ENCODE data around the gene RCN1. TPM values are rescaled to one million over a fixed set of nuclear protein-coding genes. Genes with fewer than 3 reads are reported as not detected.
"Not testable (repeated sequence)": the region's sequence is repeated elsewhere in the genome, so short reads cannot be mapped to it uniquely, and the experiment has no call there.

RCN1 gene
- total and polyA plus RNA-seq, 5 donors from 2014 or later, result 5.5 to 7.8 (median 5.8) TPM

DNA sequence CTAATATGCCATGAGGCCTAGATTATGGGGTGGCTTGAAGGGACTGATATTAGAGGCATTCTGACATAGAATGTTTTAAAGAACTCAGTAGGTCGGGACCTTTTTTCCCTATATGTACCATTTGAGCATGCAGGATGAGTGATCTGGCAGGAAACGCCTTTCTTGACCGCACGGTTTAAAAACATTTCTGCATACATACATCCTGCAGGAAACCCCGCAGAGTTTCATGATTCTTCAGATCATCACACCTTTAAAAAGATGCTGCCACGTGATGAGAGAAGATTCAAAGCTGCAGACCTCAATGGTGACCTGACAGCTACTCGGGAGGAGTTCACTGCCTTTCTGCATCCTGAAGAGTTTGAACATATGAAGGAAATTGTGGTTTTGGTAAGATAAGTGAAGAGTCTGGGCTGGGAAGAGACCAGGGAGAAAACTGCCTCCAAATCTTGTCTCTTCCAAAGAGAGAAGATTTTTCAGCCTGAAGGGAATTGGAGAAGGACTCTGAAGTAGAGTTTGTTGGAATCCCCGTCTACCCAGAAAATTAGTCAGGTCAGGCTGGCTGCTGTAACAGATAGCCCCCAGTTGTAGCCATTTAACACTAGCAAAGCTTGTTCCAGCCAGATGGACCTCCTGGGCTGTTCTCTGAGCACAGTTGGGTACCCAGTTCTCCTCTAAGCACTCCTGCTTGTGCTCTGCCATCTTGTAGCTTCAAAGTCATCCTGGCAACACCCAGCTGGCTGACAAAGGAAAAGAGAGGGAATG, 7.4 kb downstream of the RCN1 start:
- H3K9me3 Mint-ChIP-seq, result no peaks in the 10 kb centered on the region
- Histone ChIP-seq H3K36me3 (ENCODE audit: control insufficient read depth, insufficient read depth, low read length) (no peaks in the 10 kb centered on the region), H3K9me3 (ENCODE audit: control insufficient read depth in 2 of 2, low read length in 2 of 2) (no peaks in the 10 kb centered on the region), H3K4me3 (ENCODE audit: low read depth, low read length) (no peak overlapping the region), H3K4me1 (ENCODE audit: control insufficient read depth, insufficient read depth, low read length, poor library complexity, severe bottlenecking) (no peaks in the 10 kb centered on the region), H3K27me3 (ENCODE audit: control insufficient read depth, insufficient read depth, low read length) (no peaks in the 10 kb centered on the region), H3K27ac (ENCODE audit: insufficient read depth, low read length, poor library complexity, severe bottlenecking) (no peak overlapping the region)
- DNase-seq, result peak in 1 of 3 donors; percentile 41
- no peak overlapping the region for H3K27ac Mint-ChIP-seq
- peaks cover 0 to 15% (median 5%) of the 10 kb centered on the region in 4 donors for H3K4me1 Mint-ChIP-seq
- no peak overlapping the region for H3K4me3 Mint-ChIP-seq
- no peaks in the 10 kb centered on the region for H3K27me3 Mint-ChIP-seq
- H3K36me3 Mint-ChIP-seq, result peaks cover 35% of the 10 kb centered on the region
- no peak for ATAC-seq (ENCODE audit: low read depth in 2 of 2)

DNA sequence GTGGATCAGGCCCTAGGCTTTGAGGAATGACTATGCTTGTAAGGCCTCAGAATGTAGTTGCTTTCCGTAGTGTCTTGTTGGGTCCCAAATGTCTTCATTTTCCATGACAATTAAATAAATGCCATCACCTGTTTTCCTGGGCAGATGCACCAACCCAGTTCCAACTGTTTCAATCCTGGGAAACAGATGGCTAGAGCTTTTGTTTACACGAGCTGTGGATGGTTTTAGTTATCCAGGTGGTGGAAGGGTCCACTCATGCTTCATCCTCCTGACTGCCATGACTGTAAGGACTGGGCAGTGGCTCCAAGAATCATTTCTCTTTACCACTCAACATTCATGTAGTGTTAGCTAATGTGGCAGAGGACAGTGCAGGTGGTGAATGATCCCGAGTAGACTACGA, 8.6 kb downstream of the RCN1 start:
- Mint-ChIP-seq H3K27ac (no peak overlapping the region), H3K9me3 (no peaks in the 10 kb centered on the region)
- H3K36me3 ChIP-seq (ENCODE audit: control insufficient read depth, insufficient read depth, low read length), result no peaks in the 10 kb centered on the region

DNA sequence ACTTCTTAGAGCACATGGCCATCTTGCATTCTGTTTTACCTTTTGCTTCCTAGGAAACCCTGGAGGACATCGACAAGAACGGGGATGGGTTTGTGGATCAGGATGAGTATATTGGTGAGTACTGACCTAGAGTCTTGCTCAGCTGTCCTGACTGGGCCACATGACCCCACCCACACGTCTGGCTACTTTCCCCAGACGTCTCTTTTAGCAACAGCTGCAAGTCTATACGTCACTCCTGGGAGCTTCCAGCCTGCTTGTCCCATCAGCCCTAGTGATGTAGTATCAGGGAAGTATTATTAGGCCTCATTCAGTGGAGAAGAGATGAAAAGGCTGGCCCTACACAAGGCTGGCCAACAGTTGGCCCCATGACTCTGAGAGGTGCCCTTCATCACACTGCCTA, 9.6 kb downstream of the RCN1 start:
- no peaks in the 10 kb centered on the region for H3K9me3 Mint-ChIP-seq
- H3K27ac ChIP-seq (ENCODE audit: insufficient read depth, low read length, poor library complexity, severe bottlenecking), result no peak overlapping the region
- H3K4me1 ChIP-seq (ENCODE audit: control insufficient read depth, insufficient read depth, low read length, poor library complexity, severe bottlenecking), result no peaks in the 10 kb centered on the region
- H3K4me3 Mint-ChIP-seq, result no peak overlapping the region
- no peak overlapping the region for H3K27ac Mint-ChIP-seq
- H3K4me3 ChIP-seq (ENCODE audit: low read depth, low read length), result no peak overlapping the region
- H3K9me3 ChIP-seq (ENCODE audit: control insufficient read depth in 2 of 2, low read length in 2 of 2), result no peaks in the 10 kb centered on the region
- peaks cover 37% of the 10 kb centered on the region for H3K36me3 Mint-ChIP-seq
- H3K36me3 ChIP-seq (ENCODE audit: control insufficient read depth, insufficient read depth, low read length), result no peaks in the 10 kb centered on the region
- no peaks in the 10 kb centered on the region for H3K27me3 ChIP-seq (ENCODE audit: control insufficient read depth, insufficient read depth, low read length)
- DNase-seq (no peak), ATAC-seq (ENCODE audit: low read depth in 2 of 2) (no peak)
- H3K4me1 Mint-ChIP-seq, result peaks cover 0 to 9% (median 1%) of the 10 kb centered on the region in 4 donors
- no peaks in the 10 kb centered on the region for H3K27me3 Mint-ChIP-seq

More for the DNA sequence above, 8.6 kb downstream of the RCN1 start:
- Histone ChIP-seq H3K9me3 (ENCODE audit: control insufficient read depth in 2 of 2, low read length in 2 of 2) (no peaks in the 10 kb centered on the region), H3K27me3 (ENCODE audit: control insufficient read depth, insufficient read depth, low read length) (no peaks in the 10 kb centered on the region), H3K27ac (ENCODE audit: insufficient read depth, low read length, poor library complexity, severe bottlenecking) (no peak overlapping the region), H3K4me1 (ENCODE audit: control insufficient read depth, insufficient read depth, low read length, poor library complexity, severe bottlenecking) (no peaks in the 10 kb centered on the region), H3K4me3 (ENCODE audit: low read depth, low read length) (no peak overlapping the region)
- peaks cover 37% of the 10 kb centered on the region for H3K36me3 Mint-ChIP-seq
- ATAC-seq (ENCODE audit: low read depth in 2 of 2) (no peak), DNase-seq (no peak)
- no peak overlapping the region for H3K4me3 Mint-ChIP-seq
- peaks cover 0 to 9% (median 1%) of the 10 kb centered on the region in 4 donors for H3K4me1 Mint-ChIP-seq
- no peaks in the 10 kb centered on the region for H3K27me3 Mint-ChIP-seq

DNA sequence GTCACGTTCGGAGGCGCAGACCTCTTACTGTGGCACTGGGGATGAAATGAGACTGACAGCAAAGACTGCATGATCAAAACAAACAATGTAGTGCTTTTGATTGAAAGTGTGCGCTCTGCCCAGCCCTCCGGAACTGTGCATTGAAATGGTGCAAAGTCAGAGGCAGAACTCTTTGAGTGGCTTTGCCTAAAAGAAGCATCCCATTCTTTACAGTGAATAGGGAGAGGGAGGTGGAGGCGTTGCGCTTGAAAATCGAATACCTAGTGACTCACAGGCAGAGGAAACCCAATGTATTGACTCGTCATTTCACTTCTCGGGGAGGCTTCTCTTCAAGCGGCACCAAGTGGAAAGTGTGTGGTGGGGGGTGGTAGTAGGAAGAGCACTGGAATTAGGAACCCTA, 10.9 kb downstream of the RCN1 start:
- Histone ChIP-seq H3K27ac (ENCODE audit: insufficient read depth, low read length, poor library complexity, severe bottlenecking) (no peak overlapping the region), H3K4me3 (ENCODE audit: low read depth, low read length) (no peak overlapping the region), H3K36me3 (ENCODE audit: control insufficient read depth, insufficient read depth, low read length) (no peaks in the 10 kb centered on the region), H3K27me3 (ENCODE audit: control insufficient read depth, insufficient read depth, low read length) (no peaks in the 10 kb centered on the region), H3K9me3 (ENCODE audit: control insufficient read depth in 2 of 2, low read length in 2 of 2) (no peaks in the 10 kb centered on the region), H3K4me1 (ENCODE audit: control insufficient read depth, insufficient read depth, low read length, poor library complexity, severe bottlenecking) (no peaks in the 10 kb centered on the region)
- no peak overlapping the region for H3K4me3 Mint-ChIP-seq
- no peak overlapping the region for H3K27ac Mint-ChIP-seq
- DNase-seq (no peak), ATAC-seq (ENCODE audit: low read depth in 2 of 2) (no peak)
- H3K9me3 Mint-ChIP-seq, result no peaks in the 10 kb centered on the region
- peaks cover 39% of the 10 kb centered on the region for H3K36me3 Mint-ChIP-seq
- peaks cover 0 to 9% (median 1%) of the 10 kb centered on the region in 4 donors for H3K4me1 Mint-ChIP-seq
- no peaks in the 10 kb centered on the region for H3K27me3 Mint-ChIP-seq

DNA sequence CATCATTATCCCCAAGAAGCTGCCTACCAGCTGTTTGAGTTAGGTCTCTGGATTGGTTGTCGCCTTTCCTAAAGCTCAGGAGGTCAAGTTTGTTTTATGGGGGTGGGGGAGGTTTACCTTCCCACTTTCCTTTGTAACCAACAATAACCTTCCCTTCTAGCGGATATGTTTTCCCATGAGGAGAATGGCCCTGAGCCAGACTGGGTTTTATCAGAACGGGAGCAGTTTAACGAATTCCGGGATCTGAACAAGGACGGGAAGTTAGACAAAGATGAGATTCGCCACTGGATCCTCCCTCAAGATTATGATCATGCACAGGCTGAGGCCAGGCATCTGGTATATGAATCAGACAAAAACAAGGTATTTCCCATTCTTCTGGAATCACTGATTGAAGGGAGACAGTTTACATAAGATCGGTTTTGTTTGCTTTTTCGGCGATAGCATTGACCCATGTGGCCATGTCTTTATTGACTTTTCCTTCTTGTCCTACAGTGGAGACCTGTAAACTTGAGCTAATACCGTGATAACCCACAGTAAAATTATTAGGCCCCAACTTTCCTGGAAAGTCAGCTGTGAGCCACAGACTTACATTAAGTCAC, 12.3 kb downstream of the RCN1 start:
- H3K36me3 Mint-ChIP-seq, result peaks cover 30% of the 10 kb centered on the region
- H3K27ac ChIP-seq (ENCODE audit: insufficient read depth, low read length, poor library complexity, severe bottlenecking); DNase-seq; H3K27ac Mint-ChIP-seq; H3K4me3 Mint-ChIP-seq; H3K4me1 Mint-ChIP-seq; H3K4me1 ChIP-seq (ENCODE audit: control insufficient read depth, insufficient read depth, low read length, poor library complexity, severe bottlenecking); ATAC-seq (ENCODE audit: low read depth in 2 of 2); H3K4me3 ChIP-seq (ENCODE audit: low read depth, low read length); H3K27me3 ChIP-seq (ENCODE audit: control insufficient read depth, insufficient read depth, low read length); H3K9me3 ChIP-seq (ENCODE audit: control insufficient read depth in 2 of 2, low read length in 2 of 2); H3K36me3 ChIP-seq (ENCODE audit: control insufficient read depth, insufficient read depth, low read length); H3K9me3 Mint-ChIP-seq; H3K27me3 Mint-ChIP-seq: not testable (repeated sequence)

DNA sequence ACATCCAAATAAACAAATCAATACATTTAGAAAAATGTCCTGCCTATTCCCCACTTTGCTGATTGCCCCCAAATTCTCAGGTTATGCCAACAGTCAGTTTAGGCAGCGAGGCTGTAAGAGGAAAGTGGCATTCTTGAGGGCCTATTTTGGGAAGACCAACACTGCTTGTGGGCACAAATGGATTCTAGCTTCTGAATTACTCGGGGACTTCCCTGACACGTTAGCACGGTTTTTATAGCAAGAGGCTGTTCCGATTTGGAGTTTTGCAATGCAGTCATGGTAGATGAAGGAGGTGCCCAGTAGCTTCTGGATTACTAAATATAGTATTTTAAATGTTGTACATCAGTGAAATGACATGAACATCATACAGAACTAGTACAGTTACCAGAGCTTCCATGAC, 13.1 kb downstream of the RCN1 start:
- H3K36me3 Mint-ChIP-seq, result peaks cover 25% of the 10 kb centered on the region

DNA sequence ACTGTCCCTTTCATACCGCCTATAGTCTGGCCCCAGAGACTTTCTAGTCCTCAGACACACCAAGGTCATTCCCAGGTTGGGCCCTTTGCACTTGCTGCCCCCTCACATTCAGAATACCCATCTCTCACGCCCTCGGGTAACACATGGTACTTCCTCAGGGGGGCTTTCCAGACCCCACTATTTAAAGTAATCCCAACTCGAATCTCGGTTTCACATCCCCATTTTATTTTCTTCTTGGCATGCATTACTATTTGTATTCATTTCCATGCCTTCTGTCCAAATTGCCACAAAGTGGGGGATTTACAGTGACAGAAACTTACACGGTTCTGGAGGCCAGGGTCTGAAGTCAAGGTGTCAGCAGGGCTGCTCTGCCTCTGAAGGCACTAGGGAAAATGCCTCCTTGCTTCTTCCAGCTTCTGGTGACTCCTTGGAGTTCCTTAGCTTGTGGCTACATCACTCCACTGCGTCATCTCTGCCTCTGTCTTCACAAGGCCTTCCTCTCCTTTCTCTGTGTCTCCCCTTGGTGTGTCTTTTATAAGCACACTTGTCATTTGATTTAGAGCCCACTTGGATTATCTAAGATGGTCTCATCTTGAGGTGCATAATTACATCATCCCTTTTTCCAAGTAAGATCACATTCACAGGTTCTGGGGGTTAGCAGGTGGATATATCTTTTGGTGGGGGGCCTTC, 15.1 kb downstream of the RCN1 start:
- no peaks in the 10 kb centered on the region for H3K9me3 Mint-ChIP-seq
- DNase-seq (no peak), ATAC-seq (ENCODE audit: low read depth in 2 of 2) (no peak)
- H3K4me3 Mint-ChIP-seq, result no peak overlapping the region
- H3K9me3 ChIP-seq (ENCODE audit: control insufficient read depth in 2 of 2, low read length in 2 of 2), result no peaks in the 10 kb centered on the region
- H3K4me1 Mint-ChIP-seq, result no peaks in the 10 kb centered on the region
- no peaks in the 10 kb centered on the region for H3K27me3 Mint-ChIP-seq
- H3K27ac ChIP-seq (ENCODE audit: insufficient read depth, low read length, poor library complexity, severe bottlenecking), result no peak overlapping the region
- no peak overlapping the region for H3K4me3 ChIP-seq (ENCODE audit: low read depth, low read length)
- no peaks in the 10 kb centered on the region for H3K27me3 ChIP-seq (ENCODE audit: control insufficient read depth, insufficient read depth, low read length)
- H3K36me3 ChIP-seq (ENCODE audit: control insufficient read depth, insufficient read depth, low read length), result no peaks in the 10 kb centered on the region
- peaks cover 12% of the 10 kb centered on the region for H3K36me3 Mint-ChIP-seq
- H3K27ac Mint-ChIP-seq, result no peak overlapping the region
- H3K4me1 ChIP-seq (ENCODE audit: control insufficient read depth, insufficient read depth, low read length, poor library complexity, severe bottlenecking), result no peaks in the 10 kb centered on the region

More for the DNA sequence above, 13.1 kb downstream of the RCN1 start:
- no peak overlapping the region for H3K27ac ChIP-seq (ENCODE audit: insufficient read depth, low read length, poor library complexity, severe bottlenecking)
- no peak overlapping the region for H3K27ac Mint-ChIP-seq
- H3K4me3 Mint-ChIP-seq, result no peak overlapping the region
- no peak overlapping the region for H3K4me3 ChIP-seq (ENCODE audit: low read depth, low read length)
- ATAC-seq (ENCODE audit: low read depth in 2 of 2) (no peak), DNase-seq (no peak)
- no peaks in the 10 kb centered on the region for H3K4me1 ChIP-seq (ENCODE audit: control insufficient read depth, insufficient read depth, low read length, poor library complexity, severe bottlenecking)
- H3K9me3 Mint-ChIP-seq, result no peaks in the 10 kb centered on the region
- H3K27me3 Mint-ChIP-seq, result no peaks in the 10 kb centered on the region
- H3K9me3 ChIP-seq (ENCODE audit: control insufficient read depth in 2 of 2, low read length in 2 of 2), result no peaks in the 10 kb centered on the region
- no peaks in the 10 kb centered on the region for H3K36me3 ChIP-seq (ENCODE audit: control insufficient read depth, insufficient read depth, low read length)
- H3K27me3 ChIP-seq (ENCODE audit: control insufficient read depth, insufficient read depth, low read length), result no peaks in the 10 kb centered on the region
- H3K4me1 Mint-ChIP-seq, result no peaks in the 10 kb centered on the region
